GM12878 (cell line): ENCODE results near the gene WDFY3. TPM values are rescaled to one million over a fixed set of nuclear protein-coding genes. Genes with fewer than 3 reads are reported as not detected.
"Not testable (repeated sequence)": the region's sequence is repeated elsewhere in the genome, so short reads cannot be mapped to it uniquely, and the experiment has no call there.

Experiments used
- ATAC-seq: fragments of 200-7000 bp; cut with Tn5 transposase; 3 replicates; pipeline ENCODE4 v1.9.1; 2020; ENCODE audit warnings: mild to moderate bottlenecking, moderate library complexity
- BruUV-seq: library from RNA; stranded (reverse); fragments of 400-500 nt; replicated peaks from 2 replicates; lab custom pipeline; 2021; lab: Mats Ljungman, UMichigan
- CTCF ChIA-PET: fragments of 300-600 bp; sonication (Branson Sonifier 250); formaldehyde crosslinking; extraction: SDS; loops from one replicate; lab custom pipeline; 2021; ENCODE audit warnings: inconsistent platforms; lab: Yijun Ruan, JAX
- POLR2A ChIA-PET: fragments of 350-600 bp; formaldehyde crosslinking; extraction: SDS; loops from one replicate; lab custom pipeline; 2021; ENCODE audit warnings: inconsistent platforms; lab: Charles Lee
- RAD21 ChIA-PET: fragments of 300-600 bp; sonication (Branson Sonifier 250); formaldehyde crosslinking; loops from one replicate; lab custom pipeline; 2023; ENCODE audit warnings: antibody characterized with exemption; ENCODE audit not compliant: unreplicated experiment; lab: Charles Lee
- SMC1A ChIA-PET: fragments of 300-600 bp; sonication (Branson Sonifier 250); formaldehyde crosslinking; loops from one replicate; lab custom pipeline; 2023; ENCODE audit not compliant: unreplicated experiment, uncharacterized antibody; lab: Charles Lee
- DNase-seq: peaks from one replicate; pipeline ENCODE4 v3.0.0-alpha.2; 2011; ENCODE audit warnings: low read depth, low spot score
- FAIRE-seq: peaks from 3 replicates; lab custom pipeline; 2011; peaks lifted over from hg19 to GRCh38; lab: Jason Lieb, UNC
- H2AFZ ChIP-seq: 2 replicates; pipeline ENCODE4 v1.6.0; 2011; ENCODE audit warnings: low read depth, low read length, control low read depth; ENCODE audit not compliant: control insufficient read depth
- H3K27ac ChIP-seq: 2 replicates; pipeline ENCODE4 v1.5.1; 2011; ENCODE audit warnings: control low read depth; ENCODE audit not compliant: control insufficient read depth, insufficient read depth
- H3K27me3 ChIP-seq, 2 experiments: replicated peaks in 1 of 2; 2 replicates each; pipeline versions ENCODE4 v1.6.0 to v1.6.1; 2011; ENCODE audit warnings: low read length in 1 of 2; ENCODE audit not compliant: control insufficient read depth in 2 of 2, insufficient read depth in 2 of 2
- H3K36me3 ChIP-seq, 2 experiments: 2 replicates each; pipeline ENCODE4 v1.5.1; 2011; ENCODE audit warnings: low read length in 1 of 2; ENCODE audit not compliant: control insufficient read depth in 2 of 2, insufficient read depth in 2 of 2
- H3K4me1 ChIP-seq: 2 replicates; pipeline ENCODE4 v1.6.1; 2011; ENCODE audit warnings: mild to moderate bottlenecking, low read length, moderate library complexity, mixed read lengths; ENCODE audit not compliant: control insufficient read depth, insufficient read depth
- H3K4me2 ChIP-seq: 2 replicates; pipeline ENCODE4 v1.6.0; 2011; ENCODE audit warnings: control low read depth; ENCODE audit not compliant: control insufficient read depth, insufficient read depth
- H3K4me3 ChIP-seq: fragments of 200-600 bp; sonication (generic); 2 replicates; pipeline ENCODE4 v1.5.1; 2016
- H3K79me2 ChIP-seq: 2 replicates; pipeline ENCODE4 v1.6.0; 2011; ENCODE audit warnings: low read length; ENCODE audit not compliant: control insufficient read depth, insufficient read depth
- H3K9ac ChIP-seq: 2 replicates; pipeline ENCODE4 v1.8.0; 2011; ENCODE audit warnings: low read length, control low read depth, mixed read lengths; ENCODE audit not compliant: control insufficient read depth, insufficient read depth
- H3K9me3 ChIP-seq: replicated peaks from 3 replicates; pipeline ENCODE4 v1.5.1; 2011; ENCODE audit warnings: mild to moderate bottlenecking, low read length; ENCODE audit not compliant: control insufficient read depth, insufficient read depth
- H4K20me1 ChIP-seq: 2 replicates; pipeline ENCODE4 v1.6.0; 2011; ENCODE audit not compliant: control insufficient read depth, insufficient read depth
- ATF7 ChIP-seq: fragments of 450-650 bp; IDR thresholded peaks from 2 replicates; pipeline ENCODE4 v1.6.1; 2016; ENCODE audit warnings: low read depth, mild to moderate bottlenecking
- BCL11A ChIP-seq: IDR thresholded peaks from 2 replicates; pipeline ENCODE4 v1.6.1; 2011; ENCODE audit warnings: low read depth, low read length
- EZH2 ChIP-seq: IDR thresholded peaks from 2 replicates; pipeline ENCODE4 v1.6.1; 2012; ENCODE audit warnings: low read depth, mild to moderate bottlenecking, control low read depth, inconsistent platforms, low read length, borderline replicate concordance; ENCODE audit not compliant: control insufficient read depth
- HDAC2 ChIP-seq: fragments of 200-600 bp; sonication (generic); IDR thresholded peaks from 2 replicates; pipeline ENCODE4 v1.6.1; 2017
- HDAC6 ChIP-seq: fragments of 200-600 bp; sonication (generic); IDR thresholded peaks from one replicate; pipeline ENCODE4 v1.8.0; 2017; ENCODE audit warnings: antibody characterized with exemption; ENCODE audit not compliant: unreplicated experiment
- HDGF ChIP-seq: fragments of 450-650 bp; IDR thresholded peaks from 2 replicates; pipeline ENCODE4 v1.6.1; 2016; ENCODE audit warnings: antibody characterized with exemption
- IRF4 ChIP-seq: IDR thresholded peaks from 2 replicates; pipeline ENCODE4 v1.6.1; 2011; ENCODE audit warnings: low read depth, low read length
- JUNB ChIP-seq: IDR thresholded peaks from 2 replicates; pipeline ENCODE4 v1.6.1; 2016; ENCODE audit warnings: antibody characterized with exemption, mild to moderate bottlenecking
- KLF5 ChIP-seq: fragments of 450-650 bp; IDR thresholded peaks from 2 replicates; pipeline ENCODE4 v1.6.1; 2014; ENCODE audit warnings: mild to moderate bottlenecking; ENCODE audit not compliant: partially characterized antibody
- PBX3 ChIP-seq: IDR thresholded peaks from 2 replicates; pipeline ENCODE4 v1.6.1; 2011; ENCODE audit warnings: mild to moderate bottlenecking, low read depth, low read length, moderate library complexity; ENCODE audit not compliant: insufficient replicate concordance
- PML ChIP-seq: IDR thresholded peaks from 2 replicates; pipeline ENCODE4 v1.6.1; 2012; ENCODE audit warnings: low read length, inconsistent platforms
- YBX1 ChIP-seq: fragments of 450-650 bp; IDR thresholded peaks from 2 replicates; pipeline ENCODE4 v1.6.1; 2016; ENCODE audit warnings: antibody characterized with exemption
- WGBS: methylation state at CpG from one replicate; pipeline ENCODE4 v1.1.6; 2016; ENCODE audit warnings: low lambda C conversion rate; ENCODE audit not compliant: insufficient replicate concordance, insufficient coverage; ENCODE audit errors: missing lambda C conversion rate; 5-methylcytosine and 5-hydroxymethylcytosine counted together
- in situ Hi-C: fragments of 300-500 bp; cut with MboI; formaldehyde crosslinking; loops from 9 replicates; pipeline ENCODE4 v1.14.3; 2018; ENCODE audit warnings: mixed read lengths
- intact Hi-C: fragments of 100-400 bp; cut with micrococcal nuclease; formaldehyde crosslinking; loops from one replicate; pipeline ENCODE4 v1.14.2; 2022; ENCODE audit not compliant: unreplicated experiment
- polyA plus RNA-seq, 11 experiments: library from polyadenylated mRNA; depleted of rRNA in 4 of 11; unstranded in 6 of 11; stranded (reverse) in 5 of 11; fragments of >200 nt; fragmentation: Nextera tagmentation in 4 of 11; fragmentation: Illumina TruSeq in 1 of 11; extraction: Ambion mirVana in 4 of 11; extraction: Trizol in 1 of 11; gene quantifications; 1 replicate in 1 of 11; 2 replicates in 10 of 11; pipeline versions ENCODE4 v1.2.1 to v1.2.3, GENCODE V29; 2011 to 2016; ENCODE audit warnings: inconsistent platforms in 2 of 11, missing spikeins in 2 of 11, low read depth in 1 of 11
- total RNA-seq, 4 experiments: library from RNA; depleted of rRNA in 3 of 4; stranded (reverse); fragments of >200 nt in 3 of 4; fragmentation: Illumina TruSeq in 1 of 4; extraction: Trizol in 1 of 4; gene quantifications; 2 replicates each; pipeline versions ENCODE4 v1.2.1 to v1.2.3, GENCODE V29; 2013 to 2021

The WDFY3 gene
- total and polyA plus RNA-seq, 10 of the 15 experiments (the other 5 are each of a cell fraction or from before 2014, with no cell fraction given): 0.01 to 0.23 (median 0.12) TPM; not detected in 2

GRCh38 chr4:84806541-84806940 lies 159.9 kb downstream of the WDFY3 start:
- H4K20me1 ChIP-seq, ATAC-seq, H3K9ac ChIP-seq, POLR2A ChIA-PET, intact Hi-C loops, DNase-seq, FAIRE-seq, SMC1A ChIA-PET, H3K27ac ChIP-seq, in situ Hi-C loops, H3K9me3 ChIP-seq, H3K4me3 ChIP-seq, H3K4me2 ChIP-seq, H3K79me2 ChIP-seq, RAD21 ChIA-PET, H2AFZ ChIP-seq, H3K27me3 ChIP-seq, BruUV-seq, H3K36me3 ChIP-seq, H3K4me1 ChIP-seq: not testable (repeated sequence)
- 49% methylated on average over 11 of the region's 11 CpGs for WGBS
- CTCF ChIA-PET: interaction anchor here (1.0 kb wide), 1 partner anchor 26 kb away, joined by 3 read pairs; no protein-coding TSS in a partner anchor

- Histone ChIP-seq H3K4me2 (no peak overlapping the region), H3K27ac (no peak overlapping the region), H3K9ac (no peak overlapping the region), H3K4me1 (no peaks in the 10 kb centered on the region), H3K9me3 (no peaks in the 10 kb centered on the region), H3K36me3 (no peaks in the 10 kb centered on the region), H2AFZ (no peak overlapping the region), H3K27me3 (no peaks in the 10 kb centered on the region), H3K79me2 (no peaks in the 10 kb centered on the region), H3K4me3 (no peak overlapping the region), H4K20me1 (no peaks in the 10 kb centered on the region)
- in situ Hi-C loops (no loop called here), intact Hi-C loops (no loop called here)
- no peak for ATAC-seq
- SMC1A ChIA-PET: no interaction called here
- TF ChIP-seq HDGF (no peak), YBX1 (no peak), EZH2 (no peak), PML (no peak), IRF4 (no peak), KLF5 (no peak), BCL11A (no peak), HDAC2 (no peak), PBX3 (no peak), HDAC6 (no peak), JUNB (no peak), ATF7 (no peak)
- RAD21 ChIA-PET: no interaction called here
- BruUV-seq: no TSS peak
- WGBS: 77% methylated on average over 4 of the region's 4 CpGs
- no peak for FAIRE-seq
- no peak for DNase-seq
- CTCF ChIA-PET: no interaction called here
- POLR2A ChIA-PET: no interaction called here
These were observed 162.4 kb downstream of the WDFY3 start for GRCh38 chr4:84804136-84804535.
